A549 treated with Mapracorat at 1 μM for 4 hours (cell line): ENCODE measurements around the gene NDUFB5. TPM values are rescaled to one million over a fixed set of nuclear protein-coding genes. Genes with fewer than 3 reads are reported as not detected.

Source experiments
- total RNA-seq: library from RNA; stranded (reverse); fragments of 200-300 nt; extraction: Qiagen RNA extraction; gene quantifications from 5 replicates; pipeline ENCODE4 v1.2.3, GENCODE V29; 2022

Gene NDUFB5
- 41.3 to 55.3 TPM (median 48.9 TPM) in 5 replicates for total RNA-seq

DNA sequence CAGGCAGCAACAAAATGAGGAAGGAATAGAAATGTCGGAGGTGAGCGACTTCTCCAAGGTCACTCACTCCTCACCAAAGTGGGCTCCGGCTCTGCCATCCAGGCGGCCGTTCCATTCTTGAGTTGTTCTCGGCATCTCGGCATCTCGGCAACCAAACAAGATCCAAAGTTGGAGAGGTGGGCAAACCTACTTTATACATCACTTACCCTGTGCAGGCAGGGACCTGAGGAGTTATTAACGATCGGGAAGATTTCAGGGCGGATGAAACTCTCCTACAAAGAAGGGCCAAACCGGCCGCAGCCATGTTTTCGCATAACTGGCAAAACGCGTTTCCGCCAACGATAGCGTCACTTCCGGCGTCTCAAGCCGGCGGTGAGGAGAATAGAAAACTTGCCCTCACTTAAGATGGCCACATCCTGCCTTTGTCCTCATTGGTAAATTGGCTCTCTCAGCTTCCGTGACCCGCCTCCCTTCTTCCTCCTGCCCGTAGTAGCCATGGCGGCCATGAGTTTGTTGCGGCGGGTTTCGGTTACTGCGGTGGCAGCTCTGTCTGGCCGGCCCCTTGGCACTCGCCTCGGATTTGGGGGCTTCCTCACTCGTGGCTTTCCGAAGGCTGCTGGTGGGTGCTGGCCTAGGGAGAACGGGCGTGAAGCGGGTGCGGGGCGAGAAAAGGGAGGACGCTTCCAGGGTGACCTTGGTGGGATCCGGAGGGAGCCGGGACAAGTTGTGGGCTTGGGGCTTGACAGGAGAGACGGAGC lies at the start of gene NDUFB5, which contains the start of gene MRPL47:
Gene NDUFB5 (plus strand): TSS at position 474 of the 758 bp plus-strand sequence. CDS start 22 bp downstream, at position 496.
Gene MRPL47 (minus strand): TSS at position 318 of the 758 bp plus-strand sequence. CDS start 14 bp downstream, at position 304.

DNA sequence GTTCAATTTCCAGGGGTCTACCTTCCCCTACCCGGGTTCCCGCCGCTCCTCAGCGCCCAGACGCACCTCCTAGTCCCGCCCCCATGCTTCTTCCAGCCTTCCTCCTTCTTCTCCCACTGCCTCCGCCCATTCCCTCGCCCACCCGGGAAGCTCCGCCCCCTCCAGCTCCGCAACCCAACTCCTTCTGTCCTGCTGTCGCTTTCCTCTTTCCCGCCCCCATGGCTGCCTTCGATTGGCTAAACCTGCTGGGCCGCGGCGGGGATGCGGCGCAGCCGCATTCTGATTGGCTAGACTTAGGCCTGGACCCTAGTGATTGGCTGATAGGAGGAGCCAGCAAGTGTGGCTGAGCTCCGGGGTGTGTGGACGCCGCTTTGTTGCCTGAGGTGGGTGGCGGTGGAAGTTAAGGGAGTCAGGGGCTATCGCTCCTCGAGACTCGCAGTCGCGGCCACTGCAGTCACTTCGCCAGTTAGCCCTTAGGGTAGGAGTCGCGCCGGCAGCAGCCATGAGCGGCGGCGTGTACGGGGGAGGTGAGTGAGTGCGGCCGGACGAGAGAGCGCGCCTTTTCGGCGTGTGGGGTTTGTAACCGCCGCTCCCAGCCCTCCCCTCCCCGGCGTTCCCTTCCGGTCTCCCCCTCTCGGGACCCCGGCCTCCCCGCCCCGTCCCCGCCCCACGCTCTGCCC lies 41.9 kb upstream of the NDUFB5 start, which contains the start of gene ACTL6A:
Gene ACTL6A (plus strand): TSS at position 336 of the 680 bp plus-strand sequence. CDS start 167 bp downstream, at position 503.

DNA sequence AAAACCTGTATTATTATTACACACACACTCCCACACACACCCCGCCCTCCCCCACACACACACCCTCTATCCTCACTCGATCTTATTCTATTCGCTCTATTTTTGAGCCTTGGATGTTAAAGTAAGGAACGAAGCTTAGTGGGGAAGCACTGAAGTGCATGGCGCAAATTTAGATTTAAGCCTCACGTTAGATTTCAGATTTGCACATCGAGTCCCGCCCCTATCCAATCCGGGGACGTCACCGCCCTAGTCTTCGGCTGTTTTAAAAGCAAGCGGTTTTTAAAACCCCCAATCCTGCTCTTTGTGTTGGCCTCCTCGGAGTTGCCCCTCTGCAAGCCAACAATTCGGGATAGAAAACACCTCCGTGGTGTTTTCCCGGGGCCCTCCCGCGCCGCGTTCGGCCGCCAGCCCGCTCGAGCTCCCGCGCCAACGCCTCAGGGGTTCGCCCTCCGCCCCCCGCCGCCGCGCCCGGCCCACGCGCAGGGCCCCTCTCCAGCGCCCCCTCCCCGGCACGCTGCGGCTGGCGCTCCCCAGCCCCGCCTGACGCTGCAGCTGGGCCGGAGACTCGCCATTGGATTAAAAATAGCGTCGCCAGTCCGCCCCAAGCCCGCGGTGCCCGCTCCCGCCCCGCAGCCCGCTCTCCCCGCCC lies 48.0 kb downstream of the NDUFB5 start, which contains the start of gene USP13:
Gene USP13 (plus strand): TSS at position 594 of the 649 bp plus-strand sequence. CDS start 186 bp downstream, outside the sequence.

Other genes starting within 250 kb of the NDUFB5 start
- 10.6 to 18.9 TPM (median 16.3 TPM) in 5 replicates for gene GNB4, start 153.3 kb upstream of the NDUFB5 start, total RNA-seq
- gene ACTL6A, start 41.9 kb upstream of the NDUFB5 start, total RNA-seq: 48.9 to 76.4 TPM (median 53.0 TPM) in 5 replicates
- 35.4 to 44.4 TPM (median 37.7 TPM) in 5 replicates for gene MRPL47, start 156 bp upstream of the NDUFB5 start, total RNA-seq
- gene USP13, start 48.2 kb downstream of the NDUFB5 start, total RNA-seq: 8.1 to 12.7 TPM (median 9.8 TPM) in 5 replicates